ENCODE results near the gene ST6GAL1. TPM values are rescaled to one million over a fixed set of nuclear protein-coding genes. Genes with fewer than 3 reads are reported as not detected.

Gene ST6GAL1
- total and polyA plus RNA-seq, 2 of the 4 experiments (the other 2 are of a cell fraction), result 1.4 to 2.9 TPM

DNA sequence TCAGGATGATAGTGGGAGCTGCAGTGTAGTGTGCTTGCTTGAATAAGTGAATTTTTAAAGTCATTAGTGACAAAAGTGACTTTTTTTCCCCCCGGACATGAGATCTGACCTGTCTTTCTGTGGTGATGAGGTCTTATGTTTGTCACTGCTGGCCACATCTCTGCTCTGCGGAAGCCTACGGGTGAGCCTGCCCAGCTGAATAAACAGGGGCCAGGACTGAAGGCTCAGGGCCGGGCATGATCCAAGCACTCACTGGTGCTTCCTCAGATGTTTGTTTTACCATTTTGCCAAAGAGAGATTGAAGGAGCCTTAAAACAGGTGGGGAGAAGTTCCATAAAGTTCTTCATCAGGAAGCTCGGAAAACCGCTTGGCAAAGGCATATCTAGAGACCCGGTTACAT lies 174.0 kb downstream of the ST6GAL1 start:
- 86% methylated on average over 4 of the region's 7 CpGs; no CpG with 5 or more reads in 1 of the 2 experiments for whole genome bisulfite sequencing, 2 experiments (ENCODE audit: extremely low coverage in 2 of 2, insufficient read length in 1 of 2)
- DNase-seq (no peak), ATAC-seq (ENCODE audit: low read depth) (no peak)
- Histone ChIP-seq H3K9me1 (ENCODE audit: insufficient read depth, low read length) (0 out of 2 replicates have a peak, but pooled peaks cover 7% of the 10 kb centered on the region), H2AFZ (replicated peaks; ENCODE audit: low read length, poor library complexity) (no peak overlapping the region), H3K4me2 (ENCODE audit: low read depth, low read length) (no peak overlapping the region), H2AK5ac (ENCODE audit: low read depth, low read length) (no peak overlapping the region), H3K18ac (ENCODE audit: low read depth, low read length) (no peak overlapping the region), H2AK9ac (replicated peaks; ENCODE audit: low read depth, low read length, poor library complexity) (no peak overlapping the region), H3K9me3 (ENCODE audit: control insufficient read depth, insufficient read depth, low read length) (no peaks in the 10 kb centered on the region), H2BK5ac (ENCODE audit: low read depth, low read length, poor library complexity, severe bottlenecking) (no peak overlapping the region), H2BK20ac (ENCODE audit: low read depth, low read length) (no peak overlapping the region), H3K14ac (replicated peaks; ENCODE audit: low read depth, low read length) (no peak overlapping the region), H3K4me1 (ENCODE audit: control insufficient read depth, insufficient read depth, low read length) (peaks cover 5% of the 10 kb centered on the region), H4K91ac (ENCODE audit: insufficient read depth, low read depth, low read length) (no peak overlapping the region), H3K4me3 (ENCODE audit: insufficient read depth, low read depth, low read length) (no peak overlapping the region), H4K5ac (ENCODE audit: low read depth, low read length) (no peak overlapping the region), H4K20me1 (ENCODE audit: insufficient read depth, low read length) (no peaks in the 10 kb centered on the region), H3K36me3 (ENCODE audit: control insufficient read depth, insufficient read depth, low read length) (no peaks in the 10 kb centered on the region), H3K27me3 (ENCODE audit: control insufficient read depth, insufficient read depth, low read length) (no peaks in the 10 kb centered on the region), H3K23ac (ENCODE audit: low read depth, low read length) (no peak overlapping the region), H3K79me1 (ENCODE audit: low read depth in 1 of 2, low read length in 2 of 2) (no peaks in the 10 kb centered on the region), H3K56ac (ENCODE audit: extremely low read depth, insufficient read depth, low read length) (no peak overlapping the region), H2BK120ac (ENCODE audit: low read depth, low read length) (no peak overlapping the region), H3K4ac (ENCODE audit: low read depth, low read length) (no peak overlapping the region), H2BK15ac (ENCODE audit: low read depth, low read length) (no peak overlapping the region), H3K9ac (ENCODE audit: low read depth, low read length) (no peak overlapping the region), H4K8ac (ENCODE audit: low read depth in 2 of 2, low read length in 2 of 2) (no peak overlapping the region), H3K27ac (ENCODE audit: insufficient read depth, low read length) (no peak overlapping the region)
- intact Hi-C loops (cut with micrococcal nuclease), result no loop called here
- no TSS peak for BruUV-seq (replicated peaks)
- TF ChIP-seq, protein P1, sequence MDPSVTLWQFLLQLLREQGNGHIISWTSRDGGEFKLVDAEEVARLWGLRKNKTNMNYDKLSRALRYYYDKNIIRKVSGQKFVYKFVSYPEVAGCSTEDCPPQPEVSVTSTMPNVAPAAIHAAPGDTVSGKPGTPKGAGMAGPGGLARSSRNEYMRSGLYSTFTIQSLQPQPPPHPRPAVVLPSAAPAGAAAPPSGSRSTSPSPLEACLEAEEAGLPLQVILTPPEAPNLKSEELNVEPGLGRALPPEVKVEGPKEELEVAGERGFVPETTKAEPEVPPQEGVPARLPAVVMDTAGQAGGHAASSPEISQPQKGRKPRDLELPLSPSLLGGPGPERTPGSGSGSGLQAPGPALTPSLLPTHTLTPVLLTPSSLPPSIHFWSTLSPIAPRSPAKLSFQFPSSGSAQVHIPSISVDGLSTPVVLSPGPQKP (IDR thresholded peaks at IDR 0.05; ENCODE audit: borderline replicate concordance, low read depth, low read length), result no peak
- TF ChIP-seq POLR2A (IDR thresholded peaks at IDR 0.05; ENCODE audit: low read depth, low read length), result no peak
- TF ChIP-seq CTCF (conservative IDR thresholded peaks at IDR 0.05; ENCODE audit: low read depth, low read length), result no peak
- TF ChIP-seq CHD1 (IDR thresholded peaks at IDR 0.05; ENCODE audit: low read depth, low read length), result no peak
- no peak for TF ChIP-seq SMC3 (IDR thresholded peaks at IDR 0.05; ENCODE audit: low read depth, low read length)
- no peak for TF ChIP-seq MAFK (IDR thresholded peaks at IDR 0.05; ENCODE audit: low read depth, low read length)
- TF ChIP-seq BHLHE40 (IDR thresholded peaks at IDR 0.05; ENCODE audit: low read depth, low read length), result no peak
- TF ChIP-seq USF2 (IDR thresholded peaks at IDR 0.05; ENCODE audit: low read depth, low read length), result no peak
- TF ChIP-seq MAZ (IDR thresholded peaks at IDR 0.05; ENCODE audit: borderline replicate concordance, low read depth, low read length), result no peak
- no peak for TF ChIP-seq RCOR1 (IDR thresholded peaks at IDR 0.05; ENCODE audit: insufficient replicate concordance, low read length)
- no peak for TF ChIP-seq FOS (IDR thresholded peaks at IDR 0.05; ENCODE audit: low read depth, low read length)
- TF ChIP-seq CEBPB (IDR thresholded peaks at IDR 0.05; ENCODE audit: low read depth, low read length), result no peak
- TF ChIP-seq MXI1 (IDR thresholded peaks at IDR 0.05; ENCODE audit: borderline replicate concordance, low read depth, low read length), result no peak
- TF ChIP-seq NFE2L2 (IDR thresholded peaks at IDR 0.05; ENCODE audit: low read depth, low read length), result no peak
- TF ChIP-seq RAD21 (IDR thresholded peaks at IDR 0.05; ENCODE audit: low read length), result no peak
- TF ChIP-seq RFX5 (IDR thresholded peaks at IDR 0.05; ENCODE audit: low read depth, low read length), result no peak
- ChIA-PET CTCF (no interaction called here), POLR2A (ENCODE audit: unreplicated experiment) (no interaction called here)
- in situ Hi-C loops (cut with MboI; ENCODE audit: low sequenced_read_pairs), result no loop called here
- dilution Hi-C loops (cut with HindIII; ENCODE audit: low sequenced_read_pairs, unreplicated experiment), result no loop called here
